Activated CD4-positive, alpha-beta T cell treated with anti-CD3 and anti-CD28 coated beads, Interleukin-2, amount 10 ng/mL, durations not matched to agents 7 days and 5 days (primary cell): ENCODE results near the gene GSTM4. TPM values are rescaled to one million over a fixed set of nuclear protein-coding genes. Genes with fewer than 3 reads are reported as not detected.

Source experiments
- CTCF ChIA-PET: fragments of 350-600 bp; sonication (Branson Sonifier 250); formaldehyde crosslinking; loops from one replicate; lab custom pipeline; 2021; ENCODE audit warnings: antibody characterized with exemption; lab: Charles Lee
- POLR2A ChIA-PET: fragments of 350-600 bp; sonication (Branson Sonifier 250); formaldehyde crosslinking; loops from one replicate; lab custom pipeline; 2021; ENCODE audit warnings: antibody characterized with exemption; lab: Charles Lee
- DNase-seq: peaks from one replicate; pipeline ENCODE4 v3.0.0-alpha.2; 2020
- H3K27ac Mint-ChIP-seq: one replicate; pipeline ENCODE4 v1.8.0; 2021; ENCODE audit warnings: mild to moderate bottlenecking, moderate library complexity, mixed read lengths
- H3K27me3 Mint-ChIP-seq: one replicate; pipeline ENCODE4 v1.8.0; 2021; ENCODE audit warnings: mixed read lengths
- H3K36me3 Mint-ChIP-seq: one replicate; pipeline ENCODE4 v1.8.0; 2021; ENCODE audit warnings: low read depth, mixed read lengths
- H3K4me1 Mint-ChIP-seq: one replicate; pipeline ENCODE4 v1.8.0; 2021; ENCODE audit warnings: mixed read lengths
- H3K4me3 Mint-ChIP-seq: one replicate; pipeline ENCODE4 v1.8.0; 2021; ENCODE audit warnings: mild to moderate bottlenecking, moderate library complexity, mixed read lengths
- H3K9me3 Mint-ChIP-seq: one replicate; pipeline ENCODE4 v1.8.0; 2021; ENCODE audit warnings: mixed read lengths
- total RNA-seq, 2 experiments: library from RNA; stranded (reverse); gene quantifications; one replicate each; pipeline ENCODE4 v1.2.3, GENCODE V29; 2021

Gene GSTM4
- total RNA-seq = 10 to 100 TPM; 34.3 to 36.3 TPM

- Mint-ChIP-seq H3K4me3 (peak within 1 kb of the TSS; percentile 82), H3K36me3 (no peaks in the 10 kb centered on the region), H3K27me3 (peaks cover 20% of the 10 kb centered on the region), H3K27ac (peak within 1 kb of the TSS; percentile 91), H3K9me3 (no peaks in the 10 kb centered on the region), H3K4me1 (peaks cover 26% of the 10 kb centered on the region)
- ChIA-PET CTCF (interaction anchor here (0.9 to 3.7 kb wide), 8 partner anchors 12 to 328 kb away, joined by 3 to 28 read pairs (median 7); partner anchors contain the start of gene AHCYL1), POLR2A (no interaction called here)
- DNase-seq = peak; percentile 76
Measured at GRCh38 chr1:109655615-109656519, at the start of gene GSTM4. TSS of gene GSTM4 (plus strand) at chr1:109656099. CDS start at chr1:109656390, 291 bp downstream.

- CTCF ChIA-PET = interaction anchor here (1.2 kb wide), 1 partner anchor 14 kb away, joined by 3 read pairs; no protein-coding TSS in a partner anchor
- no peak overlapping the region for H3K27ac Mint-ChIP-seq
- no peaks in the 10 kb centered on the region for H3K4me1 Mint-ChIP-seq
- no peaks in the 10 kb centered on the region for H3K9me3 Mint-ChIP-seq
- H3K36me3 Mint-ChIP-seq = no peaks in the 10 kb centered on the region
- POLR2A ChIA-PET = no interaction called here
- DNase-seq = no peak
- H3K4me3 Mint-ChIP-seq = no peak overlapping the region
- H3K27me3 Mint-ChIP-seq = peaks cover 3% of the 10 kb centered on the region
Measured at GRCh38 chr1:109609881-109610280, 46.0 kb upstream of the GSTM4 start.

- CTCF ChIA-PET = interaction anchor here (0.7 to 1.2 kb wide), 5 partner anchors 9 to 393 kb away, joined by 3 read pairs; no protein-coding TSS in a partner anchor
- no peak overlapping the region for H3K27ac Mint-ChIP-seq
- POLR2A ChIA-PET = no interaction called here
- peaks cover 3% of the 10 kb centered on the region for H3K27me3 Mint-ChIP-seq
- no peaks in the 10 kb centered on the region for H3K36me3 Mint-ChIP-seq
- peaks cover 3% of the 10 kb centered on the region for H3K4me1 Mint-ChIP-seq
- no peak for DNase-seq
- no peak overlapping the region for H3K4me3 Mint-ChIP-seq
- no peaks in the 10 kb centered on the region for H3K9me3 Mint-ChIP-seq
Measured at GRCh38 chr1:109610609-109611307, 45.1 kb upstream of the GSTM4 start.

DNA sequence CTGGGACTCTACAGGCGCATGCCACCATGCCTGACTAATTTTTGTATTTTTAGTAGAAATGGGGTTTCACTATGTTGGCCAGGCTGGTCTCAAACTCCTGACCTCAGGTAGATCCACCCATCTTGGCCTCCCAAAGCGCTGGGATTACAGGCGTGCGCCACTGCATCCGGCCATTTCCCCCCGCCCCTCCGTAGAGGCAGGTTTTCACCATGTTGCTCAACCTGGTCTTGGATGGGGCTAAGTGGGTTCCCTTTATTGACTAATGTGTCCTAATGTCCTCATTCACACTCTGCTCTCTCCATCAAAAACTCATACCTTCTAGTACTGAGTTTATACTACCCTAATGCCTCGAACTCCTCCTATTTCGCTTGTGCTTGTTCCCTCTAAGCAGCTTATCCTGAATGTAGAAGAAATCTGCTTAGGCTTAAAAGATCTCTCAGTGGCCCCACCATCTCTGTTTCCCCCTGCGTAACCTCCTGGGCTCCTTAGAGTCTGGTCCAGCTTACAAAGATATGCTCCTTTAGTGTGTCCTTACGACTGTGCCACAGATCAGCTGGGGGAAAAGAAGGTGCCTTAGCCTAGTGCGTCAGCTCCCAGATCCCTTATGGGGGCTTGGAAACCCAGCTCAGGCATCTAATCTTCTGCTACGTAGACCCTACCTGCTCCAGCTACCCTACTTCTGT, 44.5 kb upstream of the GSTM4 start:
- Mint-ChIP-seq H3K36me3 (no peaks in the 10 kb centered on the region), H3K4me3 (no peak overlapping the region), H3K4me1 (peaks cover 9% of the 10 kb centered on the region), H3K27ac (no peak overlapping the region), H3K9me3 (no peaks in the 10 kb centered on the region), H3K27me3 (peaks cover 3% of the 10 kb centered on the region)
- CTCF ChIA-PET = interaction anchor here (0.8 to 1.4 kb wide), 5 partner anchors 10 to 394 kb away, joined by 3 to 4 read pairs (median 3); no protein-coding TSS in a partner anchor
- DNase-seq = no peak
- POLR2A ChIA-PET = no interaction called here

GRCh38 chr1:109613361-109614147, 42.3 kb upstream of the GSTM4 start:
- DNase-seq = no peak
- POLR2A ChIA-PET = no interaction called here
- no peaks in the 10 kb centered on the region for H3K36me3 Mint-ChIP-seq
- H3K27ac Mint-ChIP-seq = no peak overlapping the region
- CTCF ChIA-PET = interaction anchor here (0.5 to 1.7 kb wide), 5 partner anchors 9 to 431 kb away, joined by 3 to 6 read pairs (median 4); partner anchors contain the start of gene AHCYL1
- H3K27me3 Mint-ChIP-seq = peaks cover 3% of the 10 kb centered on the region
- H3K4me3 Mint-ChIP-seq = no peak overlapping the region
- no peaks in the 10 kb centered on the region for H3K9me3 Mint-ChIP-seq
- peaks cover 24% of the 10 kb centered on the region for H3K4me1 Mint-ChIP-seq

DNA sequence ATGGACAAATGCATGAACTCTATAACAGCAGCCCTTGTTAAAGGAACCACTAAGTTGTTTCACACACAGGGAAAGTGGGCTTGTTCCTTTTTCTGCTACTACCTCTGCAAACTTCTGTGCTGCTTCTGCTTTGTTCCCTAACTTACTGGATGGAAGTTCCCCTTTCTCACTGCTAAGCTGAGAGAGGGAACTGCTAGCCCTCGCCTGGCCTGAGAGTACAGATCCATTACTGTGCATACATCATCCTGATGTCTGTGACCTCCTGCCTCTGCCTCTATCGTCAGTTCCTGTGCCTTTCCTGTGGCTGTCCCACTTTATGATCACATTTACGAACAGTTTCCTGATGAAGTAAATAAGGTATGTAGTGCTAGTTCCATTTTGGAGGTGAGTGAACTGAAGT, 40.0 kb upstream of the GSTM4 start:
- no peaks in the 10 kb centered on the region for H3K9me3 Mint-ChIP-seq
- no peak for DNase-seq
- CTCF ChIA-PET = interaction anchor here (1.8 to 1.9 kb wide), 2 partner anchors 24 to 161 kb away, joined by 4 to 10 read pairs; no protein-coding TSS in a partner anchor
- peaks cover 35% of the 10 kb centered on the region for H3K4me1 Mint-ChIP-seq
- H3K36me3 Mint-ChIP-seq = no peaks in the 10 kb centered on the region
- no peak overlapping the region for H3K4me3 Mint-ChIP-seq
- H3K27ac Mint-ChIP-seq = peak overlapping the region; percentile 74
- H3K27me3 Mint-ChIP-seq = peaks cover 3% of the 10 kb centered on the region
- POLR2A ChIA-PET = no interaction called here

GRCh38 chr1:109616391-109616790, 39.5 kb upstream of the GSTM4 start:
- no peak overlapping the region for H3K4me3 Mint-ChIP-seq
- POLR2A ChIA-PET = no interaction called here

DNA sequence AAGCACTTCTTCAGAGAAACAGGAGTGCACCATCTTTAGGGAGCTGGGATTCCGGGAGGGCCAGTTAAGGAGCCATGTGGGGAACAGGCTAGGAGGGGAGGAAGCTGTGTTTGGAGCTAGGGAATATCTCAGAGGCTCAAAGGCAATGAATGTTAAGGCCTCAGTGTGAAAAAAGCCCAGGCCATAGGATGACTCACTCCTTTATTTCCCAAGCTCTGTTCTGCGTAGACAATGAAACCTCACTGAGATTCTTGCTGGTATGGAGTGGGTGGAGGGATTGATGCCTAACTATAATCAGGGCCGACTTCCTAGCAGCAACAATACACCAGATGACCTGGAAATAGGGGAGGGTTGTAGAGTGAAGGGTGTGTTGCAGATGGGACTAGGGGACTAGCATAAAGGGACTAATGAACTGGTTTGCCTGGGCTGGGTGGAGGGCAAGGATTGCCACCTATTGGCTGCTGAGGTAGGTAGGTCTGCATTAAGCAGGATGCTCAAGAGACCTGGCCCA, 38.6 kb upstream of the GSTM4 start:
- Mint-ChIP-seq H3K4me3 (no peak overlapping the region), H3K27me3 (peaks cover 3% of the 10 kb centered on the region), H3K9me3 (no peaks in the 10 kb centered on the region), H3K4me1 (peaks cover 43% of the 10 kb centered on the region), H3K27ac (no peak overlapping the region), H3K36me3 (peaks cover 7% of the 10 kb centered on the region)
- ChIA-PET CTCF (interaction anchor here (1.0 to 1.9 kb wide), 4 partner anchors 16 to 127 kb away, joined by 3 to 10 read pairs (median 4); no protein-coding TSS in a partner anchor), POLR2A (no interaction called here)
- no peak for DNase-seq

More at GRCh38 chr1:109616391-109616790, 39.5 kb upstream of the GSTM4 start:
- no peaks in the 10 kb centered on the region for H3K36me3 Mint-ChIP-seq
- no peak overlapping the region for H3K27ac Mint-ChIP-seq
- peaks cover 3% of the 10 kb centered on the region for H3K27me3 Mint-ChIP-seq
- H3K9me3 Mint-ChIP-seq = no peaks in the 10 kb centered on the region
- no peak for DNase-seq
- H3K4me1 Mint-ChIP-seq = peaks cover 35% of the 10 kb centered on the region
- CTCF ChIA-PET = interaction anchor here (1.3 to 1.9 kb wide), 4 partner anchors 15 to 160 kb away, joined by 3 to 10 read pairs (median 4); no protein-coding TSS in a partner anchor

- H3K4me1 Mint-ChIP-seq = peaks cover 59% of the 10 kb centered on the region
- CTCF ChIA-PET = interaction anchor here (1.0 to 3.7 kb wide), 8 partner anchors 12 to 365 kb away, joined by 3 to 10 read pairs (median 8); partner anchors contain the start of gene AHCYL1
- no peaks in the 10 kb centered on the region for H3K9me3 Mint-ChIP-seq
- no peaks in the 10 kb centered on the region for H3K27me3 Mint-ChIP-seq
- H3K4me3 Mint-ChIP-seq = peak overlapping the region; percentile 84
- POLR2A ChIA-PET = interaction anchor here (0.8 to 1.2 kb wide), 2 partner anchors 70 to 73 kb away, joined by 3 read pairs; partner anchors contain the start of gene GNAI3
- H3K27ac Mint-ChIP-seq = peak overlapping the region; percentile 94
- no peak for DNase-seq
- H3K36me3 Mint-ChIP-seq = peaks cover 11% of the 10 kb centered on the region
Measured at GRCh38 chr1:109618661-109619575, 37.0 kb upstream of the GSTM4 start.

GRCh38 chr1:109619576-109620400, 36.1 kb upstream of the GSTM4 start, which contains the start of the genes AMPD2 and GNAT2:
TSS of gene AMPD2 (plus strand) at chr1:109619837. CDS start at chr1:109621176, 1,339 bp downstream.
TSS of gene GNAT2 (minus strand) at chr1:109619616. CDS start at chr1:109612870, 6,746 bp downstream.
- CTCF ChIA-PET = interaction anchor here (1.0 to 3.7 kb wide), 11 partner anchors 11 to 364 kb away, joined by 3 to 10 read pairs (median 6); partner anchors contain the start of gene AHCYL1
- POLR2A ChIA-PET = interaction anchor here (0.8 to 1.2 kb wide), 2 partner anchors 71 to 74 kb away, joined by 3 read pairs; partner anchors contain the start of gene GNAI3
- peak within 1 kb of the TSS; percentile 84 for H3K4me3 Mint-ChIP-seq
- H3K27me3 Mint-ChIP-seq = no peaks in the 10 kb centered on the region
- peaks cover 66% of the 10 kb centered on the region for H3K4me1 Mint-ChIP-seq
- peak; percentile 73 for DNase-seq
- peaks cover 11% of the 10 kb centered on the region for H3K36me3 Mint-ChIP-seq
- no peaks in the 10 kb centered on the region for H3K9me3 Mint-ChIP-seq
- H3K27ac Mint-ChIP-seq = peak within 1 kb of the TSS; percentile 94
